GM12872 (cell line): ENCODE results near the gene APBA2.

ENCODE experiments used
- TF ChIP-seq, protein P1 (sequence below): IDR thresholded peaks from 3 replicates; pipeline ENCODE4 v1.5.1; 2011; ENCODE audit warnings: low read depth, mild to moderate bottlenecking, low read length, moderate library complexity; ENCODE audit not compliant: insufficient read depth

The APBA2 gene

DNA sequence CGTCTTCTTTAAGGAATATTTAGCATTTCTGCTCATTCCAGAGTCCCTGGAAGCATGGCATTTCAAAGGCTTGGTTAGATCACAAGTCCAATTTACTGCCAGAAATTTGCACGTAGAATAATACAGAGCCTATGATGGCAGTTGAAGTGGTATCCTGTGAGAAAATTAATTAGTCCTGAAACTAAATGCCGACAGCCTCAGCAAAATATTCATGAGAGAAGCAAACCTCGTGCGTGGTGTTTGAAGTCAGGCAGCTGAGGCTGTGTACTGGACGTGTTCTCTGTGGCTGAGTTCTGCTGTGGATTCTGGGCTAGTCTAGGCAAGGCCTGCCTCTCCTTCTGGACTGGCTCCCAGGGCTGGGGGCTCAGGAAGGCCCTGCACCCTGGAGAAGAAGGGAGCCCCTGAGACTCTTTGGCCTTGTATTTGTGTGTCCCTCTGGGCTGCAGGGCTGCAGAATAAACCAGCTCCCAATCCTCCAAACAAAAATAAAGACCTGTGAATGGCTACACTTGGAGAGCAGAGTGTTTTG is 106.6 kb downstream of the APBA2 start:
- TF ChIP-seq, protein P1, sequence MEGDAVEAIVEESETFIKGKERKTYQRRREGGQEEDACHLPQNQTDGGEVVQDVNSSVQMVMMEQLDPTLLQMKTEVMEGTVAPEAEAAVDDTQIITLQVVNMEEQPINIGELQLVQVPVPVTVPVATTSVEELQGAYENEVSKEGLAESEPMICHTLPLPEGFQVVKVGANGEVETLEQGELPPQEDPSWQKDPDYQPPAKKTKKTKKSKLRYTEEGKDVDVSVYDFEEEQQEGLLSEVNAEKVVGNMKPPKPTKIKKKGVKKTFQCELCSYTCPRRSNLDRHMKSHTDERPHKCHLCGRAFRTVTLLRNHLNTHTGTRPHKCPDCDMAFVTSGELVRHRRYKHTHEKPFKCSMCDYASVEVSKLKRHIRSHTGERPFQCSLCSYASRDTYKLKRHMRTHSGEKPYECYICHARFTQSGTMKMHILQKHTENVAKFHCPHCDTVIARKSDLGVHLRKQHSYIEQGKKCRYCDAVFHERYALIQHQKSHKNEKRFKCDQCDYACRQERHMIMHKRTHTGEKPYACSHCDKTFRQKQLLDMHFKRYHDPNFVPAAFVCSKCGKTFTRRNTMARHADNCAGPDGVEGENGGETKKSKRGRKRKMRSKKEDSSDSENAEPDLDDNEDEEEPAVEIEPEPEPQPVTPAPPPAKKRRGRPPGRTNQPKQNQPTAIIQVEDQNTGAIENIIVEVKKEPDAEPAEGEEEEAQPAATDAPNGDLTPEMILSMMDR, result no peak

GRCh38 chr15:28993051-28993719 is 107.4 kb downstream of the APBA2 start:
- TF ChIP-seq, protein P1, result no peak

DNA sequence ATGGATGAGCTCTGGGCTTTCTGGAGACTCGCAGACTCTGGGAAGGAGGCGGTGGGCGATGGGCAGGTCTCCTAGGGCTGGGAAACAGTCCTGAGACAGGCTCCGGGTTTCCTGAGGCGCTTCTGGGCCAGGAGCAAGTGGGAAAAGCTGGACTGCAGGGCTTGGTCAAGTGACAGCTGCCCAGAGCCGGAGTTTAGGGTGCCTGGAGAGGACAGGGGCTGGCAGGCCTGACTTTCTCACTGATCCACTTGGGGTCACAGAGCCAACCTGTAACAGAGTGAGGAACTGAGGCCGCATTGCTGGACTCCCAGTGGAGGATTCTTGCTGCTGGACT is 107.9 kb downstream of the APBA2 start:
- TF ChIP-seq, protein P1, result no peak

- TF ChIP-seq, protein P1, result no peak
These were observed 108.5 kb downstream of the APBA2 start for GRCh38 chr15:28994142-28994830.

GRCh38 chr15:28994831-28995596 is 109.2 kb downstream of the APBA2 start:
- TF ChIP-seq, protein P1, result no peak

- TF ChIP-seq, protein P1, result no peak
These were observed 109.9 kb downstream of the APBA2 start for GRCh38 chr15:28995705-28996104.

- TF ChIP-seq, protein P1, result no peak
These were observed 110.5 kb downstream of the APBA2 start for GRCh38 chr15:28996289-28996688.
